ENCODE measurements around the gene TOX3. TPM values are rescaled to one million over a fixed set of nuclear protein-coding genes. Genes with fewer than 3 reads are reported as not detected.
A peak's percentile ranks its signal among the peaks of the same experiment; 100 is the strongest.

Gene TOX3
- polyA plus RNA-seq, 1 donor = 1.4 TPM

- DNase-seq (ENCODE audit: low read depth) = no peak
Observed at GRCh38 chr16:52538511-52538910, 8.4 kb downstream of the TOX3 start.

- DNase-seq (ENCODE audit: low read depth) = no peak
Observed at GRCh38 chr16:52537516-52537915, 9.4 kb downstream of the TOX3 start.

GRCh38 chr16:52535076-52535475 is 11.9 kb downstream of the TOX3 start:
- no peak for DNase-seq (ENCODE audit: low read depth)

GRCh38 chr16:52533296-52533695 is 13.6 kb downstream of the TOX3 start:
- DNase-seq (ENCODE audit: low read depth) = no peak

- DNase-seq (ENCODE audit: low read depth) = no peak
Observed at GRCh38 chr16:52532384-52532783, 14.6 kb downstream of the TOX3 start.

- no peak for DNase-seq (ENCODE audit: low read depth)
Observed at GRCh38 chr16:52529226-52529625, 17.7 kb downstream of the TOX3 start.

GRCh38 chr16:52528393-52529065 is 18.4 kb downstream of the TOX3 start:
- DNase-seq (ENCODE audit: low read depth) = no peak

- DNase-seq (ENCODE audit: low read depth) = no peak
Observed at GRCh38 chr16:52526830-52527229, 20.1 kb downstream of the TOX3 start.

- no peak for DNase-seq (ENCODE audit: low read depth)
Observed at GRCh38 chr16:52526116-52526828, 20.7 kb downstream of the TOX3 start.

GRCh38 chr16:52521570-52521969 is 25.4 kb downstream of the TOX3 start:
- DNase-seq (ENCODE audit: low read depth) = no peak

- no peak for DNase-seq (ENCODE audit: low read depth)
Observed at GRCh38 chr16:52518884-52519283, 28.1 kb downstream of the TOX3 start.

GRCh38 chr16:52515068-52515671 is 31.8 kb downstream of the TOX3 start:
- no peak for DNase-seq (ENCODE audit: low read depth)

GRCh38 chr16:52512297-52512987 is 34.5 kb downstream of the TOX3 start:
- DNase-seq (ENCODE audit: low read depth) = no peak

- DNase-seq (ENCODE audit: low read depth) = no peak
Observed at GRCh38 chr16:52501746-52502145, 45.2 kb downstream of the TOX3 start.

- DNase-seq (ENCODE audit: low read depth) = no peak
Observed at GRCh38 chr16:52500963-52501362, 46.0 kb downstream of the TOX3 start.

GRCh38 chr16:52499060-52499440 is 47.9 kb downstream of the TOX3 start:
- DNase-seq (ENCODE audit: low read depth) = no peak

GRCh38 chr16:52498328-52499059 is 48.4 kb downstream of the TOX3 start:
- DNase-seq (ENCODE audit: low read depth) = no peak

GRCh38 chr16:52497067-52497816 is 49.7 kb downstream of the TOX3 start:
- DNase-seq (ENCODE audit: low read depth) = peak; percentile 26

- DNase-seq (ENCODE audit: low read depth) = no peak
Observed at GRCh38 chr16:52496051-52496876, 50.7 kb downstream of the TOX3 start.

- no peak for DNase-seq (ENCODE audit: low read depth)
Observed at GRCh38 chr16:52494621-52495020, 52.3 kb downstream of the TOX3 start.

All from forelimb muscle (tissue), 1 donor.